Measurements from ENCODE around the gene LCN6.
"Not testable (repeated sequence)": the region's sequence is repeated elsewhere in the genome, so short reads cannot be mapped to it uniquely, and the experiment has no call there.

DNA sequence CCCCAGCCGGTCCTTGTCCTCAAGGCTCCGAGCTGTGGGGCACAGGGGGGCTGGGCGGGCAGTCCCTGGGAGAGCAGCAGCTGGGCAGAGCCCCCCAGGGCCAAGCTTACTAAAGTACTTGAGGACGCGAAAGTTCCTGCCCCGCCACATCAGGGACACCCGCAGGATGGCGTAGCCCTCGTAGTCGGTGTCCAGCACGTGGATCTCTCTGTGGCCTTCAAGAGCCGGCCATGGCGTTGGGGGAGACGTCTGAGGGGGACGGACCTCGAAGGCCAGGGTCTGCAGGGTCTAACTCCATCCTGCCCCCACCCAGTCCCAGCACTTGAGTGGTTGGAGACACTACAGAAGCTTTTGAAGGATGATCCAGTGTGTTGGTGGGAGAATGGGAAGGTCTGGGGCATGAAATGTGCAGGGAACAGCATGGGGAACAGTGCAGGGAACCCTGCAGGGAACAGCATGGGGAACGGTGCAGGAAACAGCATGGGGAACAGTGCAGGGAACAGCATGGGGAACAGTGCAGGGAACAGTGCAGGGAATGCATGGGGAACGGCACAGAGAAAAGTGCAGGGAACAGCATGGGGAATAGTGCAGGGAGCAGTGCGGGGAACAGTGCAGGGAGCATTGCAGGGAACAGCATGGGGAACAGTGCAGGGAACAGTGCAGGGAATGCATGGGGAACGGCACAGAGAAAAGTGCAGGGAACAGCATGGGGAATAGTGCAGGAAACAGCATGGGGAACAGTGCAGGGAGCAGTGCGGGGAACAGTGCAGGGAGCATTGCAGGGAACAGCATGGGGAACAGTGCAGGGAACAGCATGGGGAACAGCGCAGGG lies 7.2 kb upstream of the LCN6 start:
- TF ChIP-seq, protein P1, sequence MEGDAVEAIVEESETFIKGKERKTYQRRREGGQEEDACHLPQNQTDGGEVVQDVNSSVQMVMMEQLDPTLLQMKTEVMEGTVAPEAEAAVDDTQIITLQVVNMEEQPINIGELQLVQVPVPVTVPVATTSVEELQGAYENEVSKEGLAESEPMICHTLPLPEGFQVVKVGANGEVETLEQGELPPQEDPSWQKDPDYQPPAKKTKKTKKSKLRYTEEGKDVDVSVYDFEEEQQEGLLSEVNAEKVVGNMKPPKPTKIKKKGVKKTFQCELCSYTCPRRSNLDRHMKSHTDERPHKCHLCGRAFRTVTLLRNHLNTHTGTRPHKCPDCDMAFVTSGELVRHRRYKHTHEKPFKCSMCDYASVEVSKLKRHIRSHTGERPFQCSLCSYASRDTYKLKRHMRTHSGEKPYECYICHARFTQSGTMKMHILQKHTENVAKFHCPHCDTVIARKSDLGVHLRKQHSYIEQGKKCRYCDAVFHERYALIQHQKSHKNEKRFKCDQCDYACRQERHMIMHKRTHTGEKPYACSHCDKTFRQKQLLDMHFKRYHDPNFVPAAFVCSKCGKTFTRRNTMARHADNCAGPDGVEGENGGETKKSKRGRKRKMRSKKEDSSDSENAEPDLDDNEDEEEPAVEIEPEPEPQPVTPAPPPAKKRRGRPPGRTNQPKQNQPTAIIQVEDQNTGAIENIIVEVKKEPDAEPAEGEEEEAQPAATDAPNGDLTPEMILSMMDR (IDR thresholded peaks at IDR 0.05): not testable (repeated sequence)
- TF ChIP-seq POLR2A (IDR thresholded peaks at IDR 0.05): not testable (repeated sequence)
